HG03064 (cell line): ENCODE results near the gene ADM5.

Experiments
- ATAC-seq: cut with Tn5 transposase; IDR thresholded peaks from one replicate; pipeline ENCODE4 v1.9.1; 2021; ENCODE audit warnings: low read depth; ENCODE audit not compliant: unreplicated experiment

Gene ADM5

GRCh38 chr19:49679771-49680413 is 9.5 kb upstream of the ADM5 start:
- no peak for ATAC-seq

- no peak for ATAC-seq
Measured at GRCh38 chr19:49680421-49681351, 8.7 kb upstream of the ADM5 start.

- no peak for ATAC-seq
Measured at GRCh38 chr19:49681830-49682229, 7.6 kb upstream of the ADM5 start.

- ATAC-seq = no peak
Measured at GRCh38 chr19:49682274-49682673, 7.1 kb upstream of the ADM5 start.

GRCh38 chr19:49683814-49684250 is 5.6 kb upstream of the ADM5 start:
- no peak for ATAC-seq

GRCh38 chr19:49684251-49684982 is 5.0 kb upstream of the ADM5 start:
- ATAC-seq = no peak

- ATAC-seq = no peak
Measured at GRCh38 chr19:49684983-49685553, 4.3 kb upstream of the ADM5 start.

- ATAC-seq = no peak
Measured at GRCh38 chr19:49685845-49686332, 3.5 kb upstream of the ADM5 start.

GRCh38 chr19:49686503-49687088 is 2.8 kb upstream of the ADM5 start:
- ATAC-seq = no peak

GRCh38 chr19:49687150-49687549 is 2.2 kb upstream of the ADM5 start:
- ATAC-seq = no peak

GRCh38 chr19:49687566-49688316 is 1.7 kb upstream of the ADM5 start:
- ATAC-seq = no peak

GRCh38 chr19:49688531-49689132 is 762 bp upstream of the ADM5 start:
- no peak for ATAC-seq

- ATAC-seq = no peak
Measured at GRCh38 chr19:49690079-49690655, 773 bp downstream of the ADM5 start.

GRCh38 chr19:49690656-49691242 is 1.4 kb downstream of the ADM5 start, which contains the start of gene CPT1C:
CPT1C (plus strand) TSS chr19:49691116; CDS start chr19:49692253, 1,137 bp downstream.
- ATAC-seq = no peak

GRCh38 chr19:49691243-49692146 is 2.1 kb downstream of the ADM5 start:
- no peak for ATAC-seq

GRCh38 chr19:49692147-49692506 is 2.7 kb downstream of the ADM5 start:
- ATAC-seq = no peak

- ATAC-seq = no peak
Measured at GRCh38 chr19:49696115-49696514, 6.7 kb downstream of the ADM5 start.
